ENCODE measurements around the gene CADM3.
A peak's percentile ranks its signal among the peaks of the same experiment; 100 is the strongest.

CADM3 gene

GRCh38 chr1:159201642-159202041, 30.2 kb downstream of the CADM3 start:
- DNase-seq (ENCODE audit: low read depth, low spot score) = no peak
- H3K4me3 ChIP-seq (ENCODE audit: low read length) = no peak overlapping the region

- DNase-seq (ENCODE audit: low read depth, low spot score) = no peak
- H3K4me3 ChIP-seq (ENCODE audit: low read length) = no peak overlapping the region
These were observed 32.2 kb downstream of the CADM3 start for GRCh38 chr1:159203610-159204009.

GRCh38 chr1:159204161-159205141, 33.0 kb downstream of the CADM3 start, which contains the start of gene ACKR1:
Gene ACKR1 (plus strand): TSS chr1:159204875. CDS start chr1:159204960, 85 bp downstream.
- no peak within 1 kb of the TSS for H3K4me3 ChIP-seq (ENCODE audit: low read length)
- DNase-seq (ENCODE audit: low read depth, low spot score) = no peak

GRCh38 chr1:159205225-159205624, 33.8 kb downstream of the CADM3 start:
- no peak for DNase-seq (ENCODE audit: low read depth, low spot score)
- no peak overlapping the region for H3K4me3 ChIP-seq (ENCODE audit: low read length)

- DNase-seq (ENCODE audit: low read depth, low spot score) = no peak
- no peak overlapping the region for H3K4me3 ChIP-seq (ENCODE audit: low read length)
These were observed 34.7 kb downstream of the CADM3 start for GRCh38 chr1:159206110-159206509.

GRCh38 chr1:159207080-159207479, 35.7 kb downstream of the CADM3 start:
- no peak overlapping the region for H3K4me3 ChIP-seq (ENCODE audit: low read length)
- DNase-seq (ENCODE audit: low read depth, low spot score) = no peak

GRCh38 chr1:159207774-159208173, 36.4 kb downstream of the CADM3 start:
- DNase-seq (ENCODE audit: low read depth, low spot score) = no peak

GRCh38 chr1:159208175-159208825, 36.9 kb downstream of the CADM3 start:
- no peak overlapping the region for H3K4me3 ChIP-seq (ENCODE audit: low read length)
- no peak for DNase-seq (ENCODE audit: low read depth, low spot score)

More at GRCh38 chr1:159207774-159208173, 36.4 kb downstream of the CADM3 start:
- no peak overlapping the region for H3K4me3 ChIP-seq (ENCODE audit: low read length)

- H3K4me3 ChIP-seq (ENCODE audit: low read length) = no peak overlapping the region
- no peak for DNase-seq (ENCODE audit: low read depth, low spot score)
These were observed 37.6 kb downstream of the CADM3 start for GRCh38 chr1:159209061-159209460.

- H3K4me3 ChIP-seq (ENCODE audit: low read length) = no peak overlapping the region
- DNase-seq (ENCODE audit: low read depth, low spot score) = peak; percentile 36
These were observed 40.1 kb downstream of the CADM3 start for GRCh38 chr1:159211331-159212136.

- no peak overlapping the region for H3K4me3 ChIP-seq (ENCODE audit: low read length)
These were observed 41.2 kb downstream of the CADM3 start for GRCh38 chr1:159212596-159212995.

GRCh38 chr1:159214149-159214760, 42.8 kb downstream of the CADM3 start:
- DNase-seq (ENCODE audit: low read depth, low spot score) = peak; percentile 14
- no peak overlapping the region for H3K4me3 ChIP-seq (ENCODE audit: low read length)

More at GRCh38 chr1:159212596-159212995, 41.2 kb downstream of the CADM3 start:
- no peak for DNase-seq (ENCODE audit: low read depth, low spot score)

- DNase-seq (ENCODE audit: low read depth, low spot score) = no peak
These were observed 47.5 kb downstream of the CADM3 start for GRCh38 chr1:159218649-159219636.

GRCh38 chr1:159222075-159222865, 50.9 kb downstream of the CADM3 start:
- DNase-seq (ENCODE audit: low read depth, low spot score) = no peak
- H3K4me3 ChIP-seq (ENCODE audit: low read length) = no peak overlapping the region

More at GRCh38 chr1:159218649-159219636, 47.5 kb downstream of the CADM3 start:
- H3K4me3 ChIP-seq (ENCODE audit: low read length) = no peak overlapping the region

- DNase-seq (ENCODE audit: low read depth, low spot score) = no peak
These were observed 51.6 kb downstream of the CADM3 start for GRCh38 chr1:159223004-159223403.

GRCh38 chr1:159228554-159228953, 57.1 kb downstream of the CADM3 start:
- no peak overlapping the region for H3K4me3 ChIP-seq (ENCODE audit: low read length)
- no peak for DNase-seq (ENCODE audit: low read depth, low spot score)

More at GRCh38 chr1:159223004-159223403, 51.6 kb downstream of the CADM3 start:
- H3K4me3 ChIP-seq (ENCODE audit: low read length) = no peak overlapping the region

Data from Jurkat, Clone E6-1 (cell line).